Measurements from ENCODE around the gene SLC46A1. TPM values are rescaled to one million over a fixed set of nuclear protein-coding genes. Genes with fewer than 3 reads are reported as not detected.

SLC46A1 gene
- total and polyA plus RNA-seq, 9 of the 15 experiments (the other 6 are each of a cell fraction or from before 2014, with no cell fraction given): 0.24 to 5.5 (median 3.1) TPM

- H2AFZ ChIP-seq (ENCODE audit: low read depth, low read length): no peak overlapping the region
- no peaks in the 10 kb centered on the region for H3K9me1 ChIP-seq (ENCODE audit: control insufficient read depth, insufficient read depth, low read length)
- H3K27ac ChIP-seq (ENCODE audit: extremely low read depth, low read depth, low read length): no peak overlapping the region
- H3K36me3 ChIP-seq (ENCODE audit: control insufficient read depth, insufficient read depth, low read length): no peaks in the 10 kb centered on the region
- H3K27me3 ChIP-seq (ENCODE audit: control insufficient read depth in 2 of 2, insufficient read depth in 2 of 2, low read length in 2 of 2): no peaks in the 10 kb centered on the region
- peaks cover 6 to 8% of the 10 kb centered on the region in 2 experiments; a peak in 4 of 5 replicates for H3K4me1 ChIP-seq (replicated peaks in 1 of 2; ENCODE audit: control insufficient read depth in 2 of 2, insufficient read depth in 2 of 2, low read length in 2 of 2)
- DNase-seq (ENCODE audit: extremely low read depth in 1 of 4, low spot score in 3 of 4) (no peak), FAIRE-seq (no peak), ATAC-seq (no peak)
- BruUV-seq (replicated peaks): no TSS peak
- in situ Hi-C loops (cut with MboI): no loop called here
- no peak overlapping the region for H3K4me2 ChIP-seq (ENCODE audit: insufficient read depth, low read length)
- ChIA-PET CTCF (ENCODE audit: low intra/inter-chr PET ratio) (no interaction called here), POLR2A (interaction anchor here (0.6 to 1.9 kb wide), 7 partner anchors 9 to 724 kb away, joined by 3 to 8 read pairs (median 4); no protein-coding TSS in a partner anchor)
- no peak overlapping the region for H3K9ac ChIP-seq (ENCODE audit: insufficient read depth in 1 of 2, low read depth in 2 of 2, low read length in 2 of 2)
- intact Hi-C loops (cut with micrococcal nuclease): no loop called here
- H3K9me3 ChIP-seq (replicated peaks; ENCODE audit: control insufficient read depth, insufficient read depth, low read depth, low read length): no peaks in the 10 kb centered on the region
- 0 out of 2 replicates have a peak, but pooled peaks cover 8% of the 10 kb centered on the region for H4K20me1 ChIP-seq (replicated peaks; ENCODE audit: control insufficient read depth, insufficient read depth, low read length)
- H3K4me3 ChIP-seq: no peak overlapping the region
- 0% methylated on average over 2 of the region's 2 CpGs for WGBS (ENCODE audit: insufficient coverage, low coverage, missing lambda C conversion rate)
- H3K79me2 ChIP-seq (ENCODE audit: control insufficient read depth, insufficient read depth, low read length): no peaks in the 10 kb centered on the region
- TF ChIP-seq ZNF143 (CRISPR knock-in tag; IDR thresholded peaks at IDR 0.05) (no peak), GTF2F1 (IDR thresholded peaks at IDR 0.05; ENCODE audit: low read depth, low read length) (no peak), SRSF3 (IDR thresholded peaks at IDR 0.05; ENCODE audit: insufficient read depth, low read length) (no peak), THRB (CRISPR knock-in tag; conservative IDR thresholded peaks at IDR 0.05) (no peak), AFF1 (IDR thresholded peaks at IDR 0.05; ENCODE audit: low read depth in 1 of 2, partially characterized antibody in 2 of 2) (no peak), ZNF609 (CRISPR knock-in tag; IDR thresholded peaks at IDR 0.05; ENCODE audit: borderline replicate concordance) (no peak), ZNF79 (CRISPR knock-in tag; IDR thresholded peaks at IDR 0.05; ENCODE audit: low read depth) (no peak), C11orf30 (IDR thresholded peaks at IDR 0.05; ENCODE audit: low read depth) (no peak), NCOA2 (IDR thresholded peaks at IDR 0.05; ENCODE audit: partially characterized antibody in 2 of 2) (no peak), E2F1 (CRISPR knock-in tag; IDR thresholded peaks at IDR 0.05) (no peak)
Observed at GRCh38 chr17:28395426-28395825, 10.6 kb downstream of the SLC46A1 start.

Measured in K562 (cell line).